GM12872 (cell line): Measurements from ENCODE around the gene CFAP57.

Source experiments
- TF ChIP-seq, protein P1 (sequence below): IDR thresholded peaks from 3 replicates; pipeline ENCODE4 v1.5.1; 2011; ENCODE audit warnings: low read depth, mild to moderate bottlenecking, low read length, moderate library complexity; ENCODE audit not compliant: insufficient read depth

CFAP57 gene

DNA sequence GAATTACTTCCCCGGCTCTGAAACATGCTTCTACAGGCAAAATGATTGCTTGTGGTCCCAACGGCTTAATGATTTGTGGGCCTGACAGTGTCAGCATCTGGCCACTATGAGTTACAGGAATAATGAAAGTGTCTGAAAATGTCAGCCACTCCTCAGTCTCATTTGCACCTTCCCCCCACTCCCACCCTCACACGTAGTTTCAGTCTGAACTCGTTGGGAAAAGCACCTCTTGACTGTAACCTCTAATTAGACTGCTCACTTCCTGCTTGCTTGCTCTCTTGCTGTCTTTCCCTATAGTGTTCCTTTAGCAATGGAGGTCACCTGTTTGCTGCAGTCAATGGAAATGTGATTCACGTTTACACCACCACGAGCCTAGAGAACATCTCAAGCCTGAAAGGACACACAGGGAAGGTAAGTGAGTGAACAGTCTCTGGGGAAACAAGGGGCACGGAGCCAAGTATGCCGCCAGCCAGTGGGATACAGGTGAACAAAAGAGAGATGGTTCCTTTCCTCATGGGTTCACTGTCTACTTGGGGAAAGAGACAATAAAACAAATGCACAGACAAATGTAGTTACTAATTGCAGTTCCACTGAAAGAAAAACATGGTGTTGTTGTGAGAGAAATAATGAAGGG lies 27.1 kb downstream of the CFAP57 start:
- TF ChIP-seq, protein P1, sequence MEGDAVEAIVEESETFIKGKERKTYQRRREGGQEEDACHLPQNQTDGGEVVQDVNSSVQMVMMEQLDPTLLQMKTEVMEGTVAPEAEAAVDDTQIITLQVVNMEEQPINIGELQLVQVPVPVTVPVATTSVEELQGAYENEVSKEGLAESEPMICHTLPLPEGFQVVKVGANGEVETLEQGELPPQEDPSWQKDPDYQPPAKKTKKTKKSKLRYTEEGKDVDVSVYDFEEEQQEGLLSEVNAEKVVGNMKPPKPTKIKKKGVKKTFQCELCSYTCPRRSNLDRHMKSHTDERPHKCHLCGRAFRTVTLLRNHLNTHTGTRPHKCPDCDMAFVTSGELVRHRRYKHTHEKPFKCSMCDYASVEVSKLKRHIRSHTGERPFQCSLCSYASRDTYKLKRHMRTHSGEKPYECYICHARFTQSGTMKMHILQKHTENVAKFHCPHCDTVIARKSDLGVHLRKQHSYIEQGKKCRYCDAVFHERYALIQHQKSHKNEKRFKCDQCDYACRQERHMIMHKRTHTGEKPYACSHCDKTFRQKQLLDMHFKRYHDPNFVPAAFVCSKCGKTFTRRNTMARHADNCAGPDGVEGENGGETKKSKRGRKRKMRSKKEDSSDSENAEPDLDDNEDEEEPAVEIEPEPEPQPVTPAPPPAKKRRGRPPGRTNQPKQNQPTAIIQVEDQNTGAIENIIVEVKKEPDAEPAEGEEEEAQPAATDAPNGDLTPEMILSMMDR, result no peak

DNA sequence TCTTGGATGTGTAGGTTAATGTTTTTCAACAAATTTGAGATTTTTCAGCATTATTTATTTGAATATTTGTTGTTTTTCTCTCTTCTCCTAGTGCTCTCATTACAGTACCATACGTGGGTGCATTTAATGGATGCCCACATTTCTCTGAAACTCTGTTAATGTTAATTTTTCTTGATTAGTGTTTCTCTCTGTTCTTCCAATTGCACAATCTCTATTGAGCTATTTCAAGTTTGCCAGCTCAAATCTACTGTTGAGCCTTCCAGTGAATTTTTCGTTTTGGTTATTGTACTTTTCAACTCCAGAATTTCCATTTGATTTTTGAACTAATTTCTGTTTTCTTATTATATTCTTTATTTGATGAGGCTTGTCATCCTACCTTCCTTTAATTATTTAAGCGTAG lies 31.7 kb downstream of the CFAP57 start:
- TF ChIP-seq, protein P1, result no peak

DNA sequence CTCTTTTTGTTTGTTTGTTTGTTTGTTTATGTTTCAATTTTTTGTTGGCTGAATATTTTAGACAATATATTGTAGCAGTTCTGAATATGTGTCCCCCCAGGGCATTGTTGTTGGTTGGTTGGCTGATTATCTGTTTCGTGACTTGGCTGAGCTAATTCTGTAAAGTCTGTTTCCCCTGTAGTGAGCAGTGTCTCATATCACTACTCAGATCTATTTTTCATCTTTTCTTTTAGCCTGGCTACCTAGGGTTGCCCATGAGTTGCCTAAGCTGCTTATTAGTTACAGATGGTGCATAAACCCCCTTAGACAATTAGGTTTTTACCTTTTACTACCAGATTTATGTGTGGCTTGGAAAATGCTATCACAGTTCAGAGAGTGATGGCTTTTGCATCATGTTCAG lies 32.3 kb downstream of the CFAP57 start:
- TF ChIP-seq, protein P1, result no peak

DNA sequence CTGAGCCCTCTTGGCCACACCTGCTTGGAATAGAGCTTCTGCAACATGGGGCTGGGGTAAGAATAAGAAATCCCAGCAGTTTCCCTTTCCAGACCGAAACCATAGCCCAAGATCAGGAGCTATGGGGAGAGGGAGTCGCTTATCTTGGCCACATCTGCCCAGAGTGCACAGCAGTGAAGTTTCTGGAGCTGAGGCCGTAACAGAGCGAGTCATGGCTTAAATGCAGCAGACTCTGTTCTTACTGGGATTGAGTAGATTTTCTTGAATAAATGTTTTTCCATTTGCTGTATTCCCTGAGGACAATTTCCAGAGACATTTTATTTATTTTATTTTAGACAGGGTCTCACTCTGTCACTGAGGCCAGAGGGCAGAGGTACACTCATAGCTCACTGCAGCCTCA lies 33.5 kb downstream of the CFAP57 start:
- TF ChIP-seq, protein P1, result no peak

DNA sequence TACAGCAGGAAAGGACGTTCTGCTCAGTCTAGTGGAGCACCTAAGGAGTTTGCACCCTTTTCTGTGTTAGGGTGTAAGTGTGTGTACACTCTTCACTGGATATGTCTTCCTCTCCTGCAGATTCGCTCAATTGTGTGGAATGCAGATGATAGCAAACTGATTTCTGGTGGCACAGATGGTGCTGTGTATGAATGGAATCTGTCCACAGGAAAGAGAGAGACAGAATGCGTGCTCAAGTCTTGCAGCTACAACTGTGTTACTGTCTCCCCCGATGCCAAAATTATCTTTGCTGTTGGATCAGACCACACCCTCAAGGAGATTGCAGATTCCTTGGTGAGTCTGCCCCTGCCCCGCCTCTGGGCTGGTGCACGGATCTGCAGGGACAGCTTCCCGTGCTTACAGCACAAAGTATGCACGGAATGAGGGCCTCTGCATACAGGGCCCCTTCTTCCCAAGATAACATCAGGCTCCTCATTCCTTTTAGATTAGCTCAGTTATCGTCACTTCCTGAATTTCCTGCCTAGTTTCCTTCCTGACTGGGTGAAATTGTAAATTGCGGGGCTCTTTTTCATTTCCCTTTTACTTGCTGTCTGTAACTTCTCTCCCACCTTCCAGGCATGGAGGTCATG lies 34.6 kb downstream of the CFAP57 start:
- TF ChIP-seq, protein P1, result no peak

DNA sequence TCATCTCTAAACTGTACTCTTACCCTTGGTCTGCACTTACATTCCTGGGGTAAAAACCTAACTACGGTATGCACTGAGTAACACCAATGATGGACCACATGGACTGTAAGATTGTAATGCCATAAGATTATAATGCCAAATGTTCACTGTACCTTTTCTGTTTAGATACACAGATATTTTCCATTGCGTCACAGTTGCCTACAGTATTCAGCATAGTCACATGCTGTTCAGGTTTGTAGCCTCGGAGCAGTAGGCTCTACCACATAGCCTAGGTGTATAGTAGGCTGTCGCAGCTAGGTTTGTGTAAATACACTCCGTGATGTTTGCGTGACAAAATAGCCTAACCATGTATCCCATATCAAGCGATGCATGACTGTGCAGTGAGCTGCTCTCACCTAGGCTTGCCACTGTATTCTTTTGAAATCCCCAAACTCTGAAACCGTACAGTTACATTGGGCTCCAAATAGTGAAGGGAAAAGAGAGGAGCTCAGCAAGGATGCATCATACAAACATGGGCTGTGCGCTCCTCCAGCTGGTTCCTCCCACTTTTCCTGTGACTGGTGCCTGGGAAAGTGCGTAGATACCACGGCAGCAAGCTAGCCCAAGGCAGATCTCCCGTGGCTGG lies 35.2 kb downstream of the CFAP57 start:
- TF ChIP-seq, protein P1, result no peak

DNA sequence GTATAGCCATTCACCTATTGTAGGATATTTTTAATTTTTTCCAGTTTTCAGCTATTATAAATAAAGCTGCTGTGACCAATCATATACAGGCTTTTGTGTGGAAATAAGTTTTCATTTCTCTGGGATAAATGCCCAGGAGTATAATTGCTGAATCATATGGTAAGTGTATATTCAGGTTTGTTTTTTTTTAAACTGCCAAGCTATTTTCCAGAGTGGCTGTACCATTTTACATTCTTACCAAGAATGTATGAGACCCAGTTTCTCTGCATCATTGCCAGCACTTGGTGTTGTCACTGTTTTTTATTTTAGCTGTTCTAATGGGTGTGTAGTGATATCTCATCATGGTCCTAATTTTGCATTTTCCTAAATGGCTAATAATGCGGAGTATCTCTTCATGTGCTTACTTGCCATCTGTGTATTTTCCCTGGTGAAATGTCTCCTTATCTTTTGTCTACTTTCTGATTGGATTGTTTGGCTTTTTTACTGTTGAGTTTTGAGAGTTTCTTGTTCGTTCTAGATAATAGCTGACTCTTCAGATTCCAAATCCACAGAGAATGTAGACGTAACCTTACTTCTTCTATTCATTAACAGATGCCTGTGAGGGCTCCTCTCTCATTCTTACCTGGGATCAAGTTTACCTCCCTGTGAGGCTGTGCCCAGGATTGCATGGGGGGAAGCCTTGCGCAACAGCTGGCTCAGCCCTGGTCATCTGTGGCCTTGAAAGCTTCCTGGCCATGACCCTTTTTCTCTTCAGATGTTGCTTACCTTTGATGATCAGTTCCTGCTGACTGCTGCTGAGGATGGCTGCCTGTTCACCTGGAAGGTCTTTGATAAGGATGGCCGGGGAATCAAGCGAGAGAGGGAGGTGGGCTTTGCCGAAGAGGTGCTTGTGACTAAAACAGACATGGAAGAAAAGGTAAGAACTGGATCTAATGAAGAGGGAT lies 42.6 kb downstream of the CFAP57 start:
- TF ChIP-seq, protein P1, result no peak
